ENCODE data around the gene PGC.

PGC gene

DNA sequence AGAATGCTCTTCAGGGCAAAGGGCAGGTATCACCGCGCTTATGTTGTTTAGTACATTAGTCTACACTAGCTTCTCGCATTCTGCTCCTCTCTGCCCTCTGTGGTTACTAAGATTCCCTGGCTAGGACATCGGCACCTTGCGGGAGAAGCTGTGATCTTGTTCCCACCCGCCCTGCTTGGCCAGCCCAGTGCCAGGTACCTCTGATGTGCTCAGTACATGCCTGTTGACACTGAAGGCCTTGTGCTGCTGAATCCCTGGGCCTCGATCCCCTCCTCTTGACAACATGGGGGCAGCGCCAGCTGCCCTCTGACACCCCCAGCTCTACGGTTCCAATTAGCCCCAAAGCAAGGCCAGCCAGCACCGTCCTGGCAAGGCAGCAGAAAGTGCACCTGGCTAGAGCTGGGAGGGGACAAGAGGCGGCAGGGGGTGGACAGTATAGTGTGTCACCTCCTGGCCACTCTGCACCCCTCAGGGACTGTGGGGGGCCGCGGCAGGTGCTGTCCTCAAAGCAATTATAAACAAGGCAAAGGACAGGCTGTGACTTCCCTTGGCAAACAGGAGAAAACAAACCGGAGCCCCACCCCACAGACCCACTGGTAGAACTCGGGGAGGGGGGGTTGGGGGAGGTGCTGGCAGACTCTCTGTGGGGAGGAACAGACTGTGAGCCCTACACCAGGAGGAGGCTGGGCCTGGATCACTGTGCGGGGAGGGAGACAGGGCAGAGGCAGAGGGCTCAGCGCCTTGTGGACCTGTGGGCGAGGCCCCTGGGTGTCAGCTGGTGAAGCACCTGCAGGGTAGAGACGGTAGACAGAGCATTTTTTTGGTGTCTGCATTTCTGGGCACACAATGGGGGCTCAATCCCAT is 18.9 kb downstream of the PGC start:
- DNase-seq: no peak

DNA sequence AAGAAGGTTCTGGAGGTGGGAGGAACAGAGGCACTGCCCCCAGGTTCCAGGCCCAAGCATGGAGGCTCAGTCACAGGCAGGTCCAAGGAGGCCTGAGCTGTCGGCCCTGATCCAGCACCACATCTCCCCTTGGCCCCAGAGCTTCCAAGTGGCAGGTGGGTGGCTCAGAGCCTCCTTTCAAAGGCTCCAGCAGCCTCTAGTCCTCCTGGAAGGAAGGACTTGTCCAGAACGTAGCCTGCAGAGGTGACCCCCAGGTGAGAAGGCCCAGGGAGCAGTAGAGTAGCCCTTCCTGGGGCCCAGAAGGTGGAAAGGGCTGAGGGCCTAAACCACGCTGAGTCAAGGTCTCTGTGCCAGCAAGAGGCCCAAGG is 19.5 kb downstream of the PGC start:
- DNase-seq: no peak

DNA sequence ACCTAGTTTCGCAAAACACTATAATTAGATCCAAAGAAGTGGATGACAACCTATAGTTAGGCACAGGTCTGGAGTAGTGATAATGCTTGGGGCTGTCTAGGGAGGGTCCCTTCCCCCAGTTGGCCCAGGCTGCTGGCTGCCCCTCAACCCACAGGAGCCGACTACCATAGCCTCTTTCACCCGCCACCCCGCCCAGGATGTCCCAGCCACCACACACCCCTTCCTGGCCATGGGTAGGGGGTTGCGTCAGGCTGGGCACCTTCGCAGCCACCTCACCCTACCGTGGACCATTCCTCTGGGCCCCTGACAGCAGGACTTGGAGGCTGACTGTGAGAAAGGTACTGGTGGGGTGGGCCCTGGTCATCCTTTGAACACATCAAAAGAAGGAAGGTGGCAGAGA is 20.3 kb downstream of the PGC start:
- DNase-seq: no peak

DNA sequence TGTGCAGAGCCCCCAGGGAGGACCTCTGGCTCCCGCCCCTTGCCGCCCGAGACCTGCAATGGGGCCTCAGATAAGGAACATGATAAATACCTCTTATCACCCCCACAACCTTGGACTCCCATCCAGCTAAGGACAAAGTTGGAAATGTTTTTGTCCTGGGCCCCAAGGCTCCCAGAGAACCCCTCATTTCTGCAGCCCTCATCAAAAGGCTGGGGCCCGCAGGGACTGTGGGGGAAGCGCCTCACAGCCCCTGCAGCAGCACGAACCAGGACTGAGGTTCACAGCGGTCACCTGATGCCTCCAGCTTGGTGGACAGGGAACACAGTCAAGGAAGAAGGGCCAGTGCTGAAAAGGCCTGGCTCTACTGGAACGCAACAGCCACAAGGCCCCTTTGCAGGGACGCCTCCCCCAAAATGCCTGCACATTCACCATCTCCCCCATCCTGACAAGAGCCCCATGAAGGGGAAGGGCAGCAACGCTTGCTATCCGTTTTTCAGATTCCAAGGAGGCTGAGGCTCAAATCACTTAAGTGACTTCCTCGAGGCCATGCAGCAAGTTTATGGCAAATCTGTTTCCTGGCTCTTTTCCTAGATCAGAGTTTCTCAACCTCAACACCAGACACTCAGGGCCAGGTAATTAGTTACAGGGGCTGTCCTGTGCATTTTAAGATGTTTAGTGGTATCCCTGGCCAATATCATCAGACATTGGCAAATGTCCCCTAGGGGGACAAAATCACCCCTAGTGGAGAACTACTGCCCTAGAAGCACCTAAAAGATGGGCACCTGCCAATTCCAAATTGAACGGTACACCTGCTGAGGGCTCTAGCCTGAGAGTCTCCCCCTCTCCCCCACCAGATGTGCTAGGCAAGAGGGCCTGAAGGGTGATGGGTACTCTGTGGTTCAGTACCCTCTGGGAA is 22.4 kb downstream of the PGC start:
- no peak for DNase-seq

DNA sequence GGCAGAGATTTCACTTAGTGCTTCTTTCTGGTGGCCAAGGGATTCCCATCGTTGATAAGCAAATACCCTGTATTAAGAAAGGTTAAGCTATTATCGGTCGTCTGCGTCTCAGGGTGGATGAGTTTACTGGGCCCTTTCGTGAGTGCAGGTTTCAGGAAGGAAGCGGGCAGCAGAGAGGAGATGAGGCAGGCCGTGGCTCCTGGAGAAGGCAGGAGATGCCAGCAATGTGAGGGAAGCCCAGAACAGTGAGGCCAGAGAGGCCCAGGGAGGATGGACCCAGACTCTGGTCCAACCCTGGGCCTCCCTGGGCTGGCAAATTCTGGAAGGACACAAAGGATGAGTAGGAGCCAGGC is 23.0 kb downstream of the PGC start:
- no peak for DNase-seq

DNA sequence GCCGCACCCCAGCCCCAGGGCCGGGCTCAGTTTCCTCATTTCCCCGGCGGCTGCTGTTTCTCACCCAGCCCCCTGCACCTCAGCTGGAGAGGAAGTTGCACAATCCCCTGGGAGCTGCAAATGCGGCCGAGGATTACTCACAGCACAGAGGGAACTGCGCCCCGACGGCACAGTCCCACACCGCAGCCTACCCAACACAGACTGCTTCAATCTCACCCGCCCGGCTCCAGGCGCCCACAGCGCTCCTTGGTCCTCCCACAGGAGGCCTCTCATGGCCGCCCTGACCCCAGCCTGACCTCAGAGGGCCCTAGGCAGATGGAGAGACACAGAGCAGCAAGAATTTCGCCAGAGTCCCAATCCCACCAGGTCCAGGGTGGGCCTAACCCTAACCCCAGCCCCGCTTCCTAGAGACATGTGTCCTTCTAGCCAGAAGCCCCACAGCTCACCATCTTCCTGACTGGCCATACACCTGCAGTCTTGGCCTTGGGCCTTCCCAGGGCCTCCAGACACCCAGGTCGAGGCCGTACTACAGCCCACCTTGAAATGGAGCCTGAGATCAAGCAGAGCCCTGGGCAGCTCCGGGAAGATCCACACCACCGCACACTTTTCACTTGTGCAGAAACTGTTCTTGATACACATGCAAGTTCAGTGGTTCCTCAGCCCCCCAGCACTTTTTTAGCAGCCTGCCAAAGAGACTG is 23.5 kb downstream of the PGC start:
- DNase-seq: peak; percentile 51 to 79

DNA sequence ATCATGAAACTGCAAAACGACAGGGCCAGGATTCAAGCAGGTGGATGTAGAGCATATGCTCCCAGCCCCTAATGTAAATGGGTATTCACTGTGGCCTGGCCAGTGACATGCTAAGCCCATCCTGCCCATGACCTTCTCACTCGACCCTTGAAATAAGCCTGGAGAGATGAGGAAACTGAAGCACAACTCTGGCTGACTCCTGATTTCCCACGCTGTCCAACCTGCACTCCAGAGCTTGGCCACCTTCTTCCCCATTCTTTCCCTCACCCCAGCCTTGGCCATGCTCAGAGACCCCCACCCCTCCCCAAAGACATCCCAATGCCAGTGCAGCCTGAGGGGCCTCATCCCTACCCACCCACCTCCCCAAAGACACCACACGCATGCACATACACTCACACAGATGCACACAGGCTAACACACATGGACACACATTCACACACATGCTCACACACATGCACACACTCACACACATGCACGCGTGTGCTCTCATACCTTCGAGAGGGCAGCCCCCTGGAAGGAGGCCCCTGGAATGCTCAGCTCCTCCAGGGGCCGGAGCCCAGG is 24.1 kb downstream of the PGC start:
- no peak for DNase-seq

DNA sequence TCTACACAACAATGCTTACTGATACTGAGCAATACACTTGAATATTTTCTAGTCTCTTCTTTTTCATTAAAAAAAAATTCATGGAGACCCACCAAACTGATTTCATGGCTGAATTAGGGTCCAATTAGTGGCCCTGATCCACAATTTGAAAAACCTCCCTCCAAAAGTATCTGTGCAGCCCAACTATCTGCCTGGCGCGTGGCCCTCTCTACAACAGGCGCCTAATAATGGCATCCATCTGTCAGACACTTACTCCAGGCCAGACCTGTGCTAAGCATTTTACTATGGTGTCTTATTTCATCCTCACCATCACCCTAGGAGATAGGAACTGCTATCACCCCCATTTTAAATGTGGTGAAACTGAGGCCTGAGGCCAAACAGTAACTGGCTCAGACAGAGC is 25.8 kb downstream of the PGC start:
- DNase-seq: no peak

DNA sequence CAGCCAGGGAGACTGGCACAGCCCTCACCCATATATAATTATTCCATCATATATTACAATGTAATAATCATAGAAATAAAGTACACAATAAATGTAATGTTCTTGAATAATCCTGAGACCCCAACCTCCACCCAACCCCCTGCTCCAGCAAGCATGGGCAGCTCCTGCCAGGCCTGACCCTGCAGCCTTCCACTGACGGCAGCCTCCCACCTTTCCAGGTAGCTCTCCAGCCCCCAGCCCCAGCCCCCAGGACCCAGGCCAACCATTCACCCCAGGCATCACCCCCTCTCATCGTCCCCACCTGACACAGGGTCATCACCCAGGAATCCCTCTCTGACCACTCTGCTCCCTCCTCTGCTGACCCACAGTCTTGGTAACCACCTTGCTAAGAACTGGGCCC is 26.4 kb downstream of the PGC start:
- no peak for DNase-seq

DNA sequence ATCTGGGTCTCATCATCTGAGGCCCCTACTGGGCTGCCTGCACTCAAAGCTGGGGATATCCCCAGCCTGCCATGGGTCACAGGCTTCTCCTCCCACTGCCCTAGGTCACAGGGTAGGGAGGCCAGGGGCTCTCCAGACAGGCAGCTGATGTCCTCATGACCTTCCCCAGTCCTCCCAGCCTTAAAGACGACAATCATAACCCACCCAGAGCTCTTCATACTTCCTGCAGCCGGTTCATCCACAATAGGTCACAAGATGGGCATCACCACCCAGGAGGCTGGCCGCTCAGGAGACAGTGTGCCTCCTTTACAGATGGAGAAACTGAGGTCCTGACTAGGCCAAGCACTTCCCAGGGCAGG is 27.0 kb downstream of the PGC start:
- DNase-seq: no peak

DNA sequence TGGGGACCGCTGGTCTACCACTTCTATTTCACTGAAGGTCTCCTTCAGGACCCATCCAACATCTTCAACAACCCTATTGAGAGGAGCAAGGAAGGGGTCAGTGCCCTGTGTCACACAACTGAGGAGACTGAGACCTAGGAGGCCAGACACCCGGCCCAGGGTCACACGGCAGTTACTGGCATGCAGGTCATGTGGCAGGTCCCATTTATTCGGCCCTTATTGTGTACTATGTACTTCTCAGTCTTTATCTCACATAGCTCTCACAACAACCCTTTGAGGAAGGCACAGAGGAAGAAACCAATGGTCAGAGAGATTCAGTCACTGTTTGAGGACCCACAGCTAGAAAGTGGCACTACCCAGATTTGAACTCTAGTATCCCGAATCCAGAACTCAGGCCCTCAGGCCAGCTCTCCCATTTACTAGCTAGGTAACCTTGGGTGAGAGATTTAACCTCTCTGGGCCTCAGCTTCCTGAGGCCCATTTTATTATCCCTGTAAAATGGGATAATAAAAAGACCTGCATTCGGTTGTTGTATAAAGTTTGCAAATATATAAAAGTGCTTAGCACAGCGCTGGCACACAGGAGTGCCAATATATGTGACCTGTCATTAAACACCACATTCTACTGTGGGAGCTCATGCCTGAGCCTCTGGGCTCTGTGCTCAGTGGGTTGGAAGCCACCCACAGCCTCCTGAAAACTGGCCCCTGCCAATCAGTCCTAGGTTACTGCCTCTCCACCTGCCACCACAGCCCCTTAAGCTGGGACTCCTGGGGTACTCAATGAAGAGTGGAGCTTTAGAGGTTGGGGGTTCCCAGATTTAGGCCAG is 27.5 kb downstream of the PGC start:
- no peak for DNase-seq

DNA sequence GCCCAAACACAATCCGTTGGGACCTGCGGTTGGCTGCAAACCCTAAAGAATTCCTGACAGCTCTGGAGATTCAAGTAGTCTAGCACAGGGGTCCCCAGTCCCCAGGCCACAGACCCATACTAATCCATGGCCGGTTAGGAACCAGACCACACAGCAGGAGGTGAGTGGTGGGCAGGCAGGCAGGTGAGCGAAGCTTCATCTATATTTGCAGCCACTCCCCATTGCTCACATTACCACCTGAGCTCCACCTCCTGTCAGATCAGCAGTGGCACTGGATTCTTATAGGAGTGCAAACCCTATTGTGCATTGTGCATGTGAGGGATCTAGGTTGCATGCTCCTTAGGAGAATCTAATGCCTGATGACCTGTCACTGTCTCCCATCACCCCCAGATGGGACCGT is 28.4 kb downstream of the PGC start:
- no peak for DNase-seq

DNA sequence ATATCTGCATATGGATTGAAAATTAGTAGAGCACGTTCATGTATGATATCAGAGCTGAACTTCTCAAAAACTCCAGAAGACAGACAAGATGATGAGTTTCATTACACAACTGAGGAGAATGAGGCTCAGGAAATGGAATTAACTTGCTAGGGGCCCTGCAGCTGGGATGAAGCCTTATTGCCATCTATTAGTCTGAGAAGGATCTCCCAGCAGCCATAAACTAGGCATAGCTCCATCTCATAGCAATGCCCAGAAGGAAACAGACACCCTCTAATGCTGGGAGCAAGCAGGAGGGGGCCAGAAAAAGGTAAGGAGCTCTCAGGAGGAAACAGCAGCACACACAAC is 29.8 kb downstream of the PGC start:
- DNase-seq: no peak

DNA sequence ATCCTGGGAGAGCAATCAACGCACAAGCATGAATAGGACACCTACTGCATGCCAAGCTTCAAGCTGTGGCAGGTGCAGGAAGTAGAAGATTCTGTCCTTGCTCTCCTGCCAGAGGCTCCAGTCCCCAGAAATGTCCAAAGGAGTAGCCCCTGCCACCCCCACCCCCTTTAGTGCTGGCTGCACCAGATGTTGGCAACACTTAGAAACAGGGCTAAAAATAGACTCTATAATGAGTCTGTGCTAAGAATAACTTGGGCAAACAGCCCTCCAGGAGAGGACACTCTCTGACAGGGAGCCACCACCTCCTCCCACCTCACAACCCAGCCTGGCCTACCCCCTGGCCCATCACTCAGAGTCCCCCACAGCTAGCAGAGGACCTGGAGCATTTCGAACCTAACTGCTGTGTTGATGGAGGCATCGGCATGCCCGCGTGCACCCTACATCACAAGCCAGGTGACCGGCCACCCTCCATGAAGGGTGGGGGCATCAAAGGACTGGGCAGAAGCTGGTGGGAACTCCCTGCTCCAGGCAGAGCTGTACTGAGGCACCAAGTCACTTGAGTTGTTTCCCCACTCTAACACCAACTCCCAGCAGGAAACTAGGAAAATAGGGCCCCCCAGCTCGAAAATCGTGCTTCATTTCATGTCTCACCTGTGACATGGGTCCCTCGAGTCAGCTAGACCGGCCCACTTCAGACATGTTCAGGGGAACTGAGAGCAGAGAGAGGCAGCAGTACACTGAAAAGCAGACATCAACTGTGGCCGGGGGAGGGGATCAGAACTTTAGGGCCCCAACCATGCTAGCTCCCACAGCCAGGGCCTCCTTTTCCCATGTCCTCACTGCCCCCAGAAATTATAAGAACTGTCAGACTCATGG is 30.4 kb downstream of the PGC start:
- DNase-seq: no peak

DNA sequence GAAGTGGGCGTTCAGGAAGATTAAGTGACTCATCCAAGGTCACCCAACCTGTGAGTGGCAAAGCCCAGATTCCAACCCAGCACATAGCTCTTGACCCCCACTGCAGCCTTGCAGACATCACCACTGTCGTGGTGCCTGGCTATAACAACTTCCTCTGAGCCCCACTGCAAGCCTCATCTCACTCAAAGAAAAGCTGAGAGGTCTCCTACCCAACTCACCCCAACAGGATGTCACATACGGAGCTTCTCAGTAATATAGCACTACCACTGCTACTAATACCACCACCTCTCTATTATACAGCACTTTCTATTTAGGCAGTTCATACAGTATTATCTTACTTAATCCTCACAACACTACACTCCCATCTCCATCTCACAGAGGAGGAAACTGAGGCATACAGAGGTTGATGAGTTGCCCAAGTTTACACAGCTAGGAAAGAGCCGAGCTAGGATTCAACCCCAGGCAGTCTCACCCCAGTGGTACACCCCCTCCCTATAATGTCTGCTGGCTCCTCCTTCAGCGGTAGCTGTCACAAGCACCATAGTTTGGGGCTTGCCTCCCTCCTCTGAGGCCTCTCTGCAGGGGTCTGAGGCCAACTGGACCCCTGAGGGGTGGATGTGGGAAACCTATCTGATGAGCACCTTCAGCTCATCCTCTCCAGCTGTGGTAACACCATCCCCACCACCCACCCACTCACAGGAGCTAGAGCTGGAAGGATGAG is 31.2 kb downstream of the PGC start:
- DNase-seq: no peak

DNA sequence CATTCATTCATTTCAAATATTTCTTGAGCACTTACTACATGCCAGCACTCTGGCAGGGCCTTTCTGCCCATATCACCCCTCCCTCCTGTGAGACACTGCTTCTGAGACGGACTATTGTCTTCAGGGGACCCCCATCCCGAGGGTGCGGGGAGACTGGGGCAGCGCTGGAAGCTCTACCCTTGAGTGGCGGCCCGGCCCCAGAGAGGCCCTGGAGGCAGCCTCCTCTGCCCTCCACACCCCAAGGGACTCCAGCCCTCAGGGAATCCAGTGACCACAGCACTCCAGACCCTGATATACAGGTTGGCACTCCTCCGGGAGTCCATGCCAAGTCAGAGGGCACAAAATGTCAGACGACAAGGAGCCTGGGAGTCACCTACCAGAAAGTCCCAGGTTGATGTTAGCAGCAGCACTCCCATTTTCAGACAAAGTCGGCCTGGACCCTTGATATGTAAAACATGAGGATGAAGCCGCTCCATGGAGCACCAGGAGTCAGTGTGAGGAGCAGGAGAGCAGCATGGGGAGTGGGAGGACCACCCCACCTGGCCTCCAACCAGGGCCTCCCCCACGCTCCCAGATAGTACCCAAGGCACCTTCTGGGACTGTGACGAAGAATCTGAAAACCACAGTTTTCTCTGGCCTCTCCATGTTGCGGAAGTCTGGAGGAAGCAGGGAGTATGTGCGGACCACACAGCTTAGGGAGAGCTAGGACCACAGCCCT is 32.5 kb downstream of the PGC start:
- DNase-seq: no peak

DNA sequence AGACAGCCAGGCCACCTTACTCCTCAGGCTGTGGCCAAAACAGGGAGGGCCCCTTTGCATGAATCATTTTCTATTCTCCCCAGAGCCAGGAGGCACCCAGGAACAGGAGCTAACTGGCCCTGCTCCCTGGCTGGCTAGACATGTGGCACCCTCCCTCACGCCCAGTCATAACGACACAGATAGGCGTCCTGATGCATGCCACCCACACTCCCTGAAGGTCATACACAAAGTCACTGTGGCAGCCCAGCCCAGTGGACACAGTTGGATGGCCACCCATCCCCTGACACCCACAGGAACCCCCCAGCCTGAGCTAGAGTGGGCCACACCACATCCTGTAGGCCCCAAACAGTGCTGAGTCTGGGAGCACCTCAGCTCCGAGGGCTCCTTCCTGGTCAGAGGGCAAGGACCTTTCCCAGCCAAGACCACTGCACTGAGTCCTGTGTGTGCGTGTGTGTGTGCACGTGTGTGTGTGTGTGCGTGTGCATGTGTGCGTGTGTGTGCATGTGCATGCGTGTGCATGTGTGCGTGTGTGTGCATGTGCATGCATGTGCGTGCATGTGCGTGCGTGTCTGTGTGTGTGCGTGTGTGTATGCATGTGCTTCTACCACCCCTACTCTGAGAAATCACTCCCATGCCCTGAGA is 33.4 kb downstream of the PGC start:
- peak in 1 of 2 experiments; percentile 52 for DNase-seq

DNA sequence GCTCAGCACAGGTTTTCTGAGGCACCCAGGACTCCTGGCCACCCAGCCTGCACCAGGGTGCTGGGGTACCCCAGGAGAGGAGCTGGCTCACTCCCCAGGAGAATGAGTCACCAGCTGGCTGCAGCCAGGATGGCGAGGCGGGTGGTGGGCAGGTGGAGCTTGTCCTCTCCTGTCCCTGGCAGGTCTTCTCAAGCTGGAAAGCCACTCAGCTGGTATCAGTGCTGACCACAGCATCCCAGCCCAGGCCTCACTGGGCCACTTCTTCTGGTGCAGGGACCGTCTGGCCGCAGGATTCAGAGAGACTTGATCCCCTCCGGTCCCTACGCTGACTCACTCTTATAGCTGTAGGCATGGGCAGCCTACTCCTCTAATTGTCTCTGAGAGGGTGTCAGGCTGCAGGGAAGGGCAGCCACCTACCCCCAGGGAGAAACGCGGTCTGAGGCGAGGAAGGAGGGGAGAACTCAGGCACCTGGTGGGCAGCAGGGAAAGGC is 34.0 kb downstream of the PGC start:
- peak in 1 of 2 experiments; percentile 52 for DNase-seq

DNA sequence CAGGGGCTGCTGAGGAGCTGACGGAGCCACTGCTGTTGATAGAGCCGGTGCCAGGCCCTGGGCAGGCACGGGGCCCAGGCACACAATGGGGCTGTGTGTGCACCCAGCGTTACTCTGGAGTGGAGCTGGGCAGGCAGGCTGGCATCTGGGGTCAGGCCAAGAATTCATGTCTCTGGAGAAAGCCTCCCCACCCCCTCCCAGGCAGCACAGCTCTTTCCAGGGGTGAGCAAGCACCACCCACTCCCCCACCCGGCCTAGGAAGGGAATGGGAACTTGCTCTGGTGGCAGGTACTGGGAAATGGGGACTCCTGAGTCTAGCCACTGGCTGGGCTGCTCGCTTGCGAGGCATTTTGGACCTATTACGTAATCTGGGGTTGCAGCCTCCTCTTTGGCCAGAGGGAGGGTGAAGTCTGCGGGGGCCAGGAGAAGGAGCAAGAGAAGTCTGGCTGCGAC is 34.5 kb downstream of the PGC start:
- no peak for DNase-seq

Data from SW 1271 (cell line).